Gastrocnemius medialis (tissue), 4 donors: ENCODE measurements around the gene PTPRN2.

Source experiments
- POLR2A ChIP-seq, 2 donors: fragments of 450-650 bp; IDR thresholded peaks; one replicate each; pipeline ENCODE4 v1.6.1; 2017; ENCODE audit warnings: antibody characterized with exemption in 2 of 2, mild to moderate bottlenecking in 2 of 2, moderate library complexity in 2 of 2
- TF ChIP-seq, protein P1 (sequence below), 5 experiments: fragments of 450-650 bp in 3 of 5; fragments of 200-600 bp in 2 of 5; sonication (generic) in 2 of 5; IDR thresholded peaks in 4 of 5; conservative IDR thresholded peaks in 1 of 5; 1 replicate in 4 of 5; 2 replicates in 1 of 5; pipeline ENCODE4 v1.5.1; 2016 to 2019; ENCODE audit warnings: antibody characterized with exemption in 5 of 5, mild to moderate bottlenecking in 3 of 5, moderate library complexity in 3 of 5

- TF ChIP-seq, protein P1, sequence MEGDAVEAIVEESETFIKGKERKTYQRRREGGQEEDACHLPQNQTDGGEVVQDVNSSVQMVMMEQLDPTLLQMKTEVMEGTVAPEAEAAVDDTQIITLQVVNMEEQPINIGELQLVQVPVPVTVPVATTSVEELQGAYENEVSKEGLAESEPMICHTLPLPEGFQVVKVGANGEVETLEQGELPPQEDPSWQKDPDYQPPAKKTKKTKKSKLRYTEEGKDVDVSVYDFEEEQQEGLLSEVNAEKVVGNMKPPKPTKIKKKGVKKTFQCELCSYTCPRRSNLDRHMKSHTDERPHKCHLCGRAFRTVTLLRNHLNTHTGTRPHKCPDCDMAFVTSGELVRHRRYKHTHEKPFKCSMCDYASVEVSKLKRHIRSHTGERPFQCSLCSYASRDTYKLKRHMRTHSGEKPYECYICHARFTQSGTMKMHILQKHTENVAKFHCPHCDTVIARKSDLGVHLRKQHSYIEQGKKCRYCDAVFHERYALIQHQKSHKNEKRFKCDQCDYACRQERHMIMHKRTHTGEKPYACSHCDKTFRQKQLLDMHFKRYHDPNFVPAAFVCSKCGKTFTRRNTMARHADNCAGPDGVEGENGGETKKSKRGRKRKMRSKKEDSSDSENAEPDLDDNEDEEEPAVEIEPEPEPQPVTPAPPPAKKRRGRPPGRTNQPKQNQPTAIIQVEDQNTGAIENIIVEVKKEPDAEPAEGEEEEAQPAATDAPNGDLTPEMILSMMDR (IDR thresholded peaks at IDR 0.05 in 4 of 5, conservative IDR thresholded peaks at IDR 0.05 in 1 of 5): no peak
- TF ChIP-seq POLR2A (IDR thresholded peaks at IDR 0.05): no peak
These were observed 719.8 kb downstream of the PTPRN2 start for GRCh38 chr7:157867685-157868305.
